IMR-90 (cell line): ENCODE data around the gene ARAP3. TPM values are rescaled to one million over a fixed set of nuclear protein-coding genes. Genes with fewer than 3 reads are reported as not detected.

Source experiments
- ATAC-seq: fragments of 200-7000 bp; cut with Tn5 transposase; 2 replicates; pipeline ENCODE4 v1.9.1; 2020; ENCODE audit warnings: low read depth, mild to moderate bottlenecking, moderate library complexity
- BruUV-seq: library from RNA; stranded (reverse); fragments of 400-500 nt; replicated peaks from 2 replicates; lab custom pipeline; 2021; lab: Mats Ljungman, UMichigan
- CTCF ChIA-PET: fragments of 300-600 bp; formaldehyde crosslinking; extraction: SDS; loops from one replicate; lab custom pipeline; 2021; ENCODE audit warnings: antibody characterized with exemption; lab: Yijun Ruan, JAX
- POLR2A ChIA-PET: fragments of 300-600 bp; sonication (Branson Sonifier 250); formaldehyde crosslinking; loops from one replicate; lab custom pipeline; 2022; ENCODE audit warnings: antibody characterized with exemption; ENCODE audit not compliant: unreplicated experiment; lab: Charles Lee
- DNase-seq: peaks from one replicate; pipeline ENCODE4 v3.0.0; 2013
- H2AFZ ChIP-seq: replicated peaks from 2 replicates; pipeline ENCODE3; 2013; ENCODE audit warnings: low read length, mild to moderate bottlenecking; ENCODE audit not compliant: poor library complexity
- H2AK5ac ChIP-seq: 2 replicates; pipeline ENCODE4 v1.6.1; 2013; ENCODE audit warnings: low read depth, low read length, inconsistent platforms
- H2AK9ac ChIP-seq: replicated peaks from 2 replicates; pipeline ENCODE3; 2013; ENCODE audit warnings: mild to moderate bottlenecking, low read depth, low read length, moderate library complexity; ENCODE audit not compliant: poor library complexity
- H2BK120ac ChIP-seq: 2 replicates; pipeline ENCODE4 v1.6.1; 2013; ENCODE audit warnings: low read depth, low read length, inconsistent platforms
- H2BK15ac ChIP-seq: 3 replicates; pipeline ENCODE4 v1.6.1; 2013; ENCODE audit warnings: low read depth, low read length, inconsistent platforms
- H2BK20ac ChIP-seq: 2 replicates; pipeline ENCODE4 v1.6.1; 2013; ENCODE audit warnings: low read depth, mild to moderate bottlenecking, inconsistent platforms, low read length, moderate library complexity
- H2BK5ac ChIP-seq: 2 replicates; pipeline ENCODE4 v1.6.1; 2013; ENCODE audit warnings: mild to moderate bottlenecking, low read depth, low read length, inconsistent platforms; ENCODE audit not compliant: poor library complexity, severe bottlenecking
- H3K14ac ChIP-seq: replicated peaks from 2 replicates; pipeline ENCODE4 v1.6.1; 2013; ENCODE audit warnings: low read depth, low read length, inconsistent platforms
- H3K18ac ChIP-seq: 2 replicates; pipeline ENCODE4 v1.6.1; 2013; ENCODE audit warnings: low read depth, low read length, control low read depth
- H3K23ac ChIP-seq: 2 replicates; pipeline ENCODE4 v1.6.1; 2013; ENCODE audit warnings: low read depth, low read length, inconsistent platforms
- H3K27ac ChIP-seq: 2 replicates; pipeline ENCODE4 v1.5.1; 2013; ENCODE audit warnings: mild to moderate bottlenecking, control low read depth, low read length; ENCODE audit not compliant: insufficient read depth
- H3K27me3 ChIP-seq: 2 replicates; pipeline ENCODE4 v1.6.1; 2013; ENCODE audit warnings: low read length; ENCODE audit not compliant: control insufficient read depth, insufficient read depth
- H3K36me3 ChIP-seq: 2 replicates; pipeline ENCODE4 v1.6.1; 2013; ENCODE audit warnings: low read length, mixed read lengths; ENCODE audit not compliant: control insufficient read depth, insufficient read depth
- H3K4ac ChIP-seq: 2 replicates; pipeline ENCODE4 v1.6.1; 2013; ENCODE audit warnings: low read depth, low read length, inconsistent platforms
- H3K4me1 ChIP-seq: 2 replicates; pipeline ENCODE4 v1.6.1; 2013; ENCODE audit warnings: low read length, mixed read lengths; ENCODE audit not compliant: control insufficient read depth, insufficient read depth
- H3K4me2 ChIP-seq: 2 replicates; pipeline ENCODE4 v1.6.1; 2013; ENCODE audit warnings: low read depth, mild to moderate bottlenecking, control low read depth, low read length, moderate library complexity
- H3K4me3 ChIP-seq: 2 replicates; pipeline ENCODE4 v1.5.1; 2013; ENCODE audit warnings: low read depth, mild to moderate bottlenecking, control low read depth, low read length, moderate library complexity; ENCODE audit not compliant: insufficient read depth
- H3K56ac ChIP-seq: 2 replicates; pipeline ENCODE4 v1.6.1; 2013; ENCODE audit warnings: low read length, inconsistent platforms; ENCODE audit not compliant: insufficient read depth; ENCODE audit errors: extremely low read depth
- H3K79me1 ChIP-seq, 2 experiments: 2 replicates each; pipeline ENCODE4 v1.6.1; 2013; ENCODE audit warnings: low read length in 2 of 2, inconsistent platforms in 1 of 2, low read depth in 1 of 2
- H3K9ac ChIP-seq: 2 replicates; pipeline ENCODE4 v1.6.1; 2013; ENCODE audit warnings: low read depth, low read length, control low read depth
- H3K9me1 ChIP-seq: 2 replicates; pipeline ENCODE4 v1.6.1; 2013; ENCODE audit warnings: low read length, inconsistent platforms; ENCODE audit not compliant: insufficient read depth
- H3K9me3 ChIP-seq: 2 replicates; pipeline ENCODE4 v1.6.1; 2013; ENCODE audit warnings: low read length; ENCODE audit not compliant: control insufficient read depth, insufficient read depth
- H4K20me1 ChIP-seq: 2 replicates; pipeline ENCODE4 v1.6.1; 2013; ENCODE audit warnings: low read length, inconsistent platforms; ENCODE audit not compliant: insufficient read depth
- H4K5ac ChIP-seq: 2 replicates; pipeline ENCODE4 v1.6.1; 2013; ENCODE audit warnings: mild to moderate bottlenecking, low read depth, low read length, control low read depth
- H4K8ac ChIP-seq, 2 experiments: 2 replicates each; pipeline ENCODE4 v1.6.1; 2013; ENCODE audit warnings: low read depth in 2 of 2, low read length in 2 of 2, control low read depth in 1 of 2, inconsistent platforms in 1 of 2
- H4K91ac ChIP-seq: 2 replicates; pipeline ENCODE4 v1.6.1; 2013; ENCODE audit warnings: low read depth, low read length, inconsistent platforms; ENCODE audit not compliant: insufficient read depth
- CEBPB ChIP-seq: IDR thresholded peaks from 2 replicates; pipeline ENCODE4 v1.6.1; 2012; ENCODE audit warnings: low read depth, low read length, improper control_type of control experiment
- CHD1 ChIP-seq: IDR thresholded peaks from 2 replicates; pipeline ENCODE4 v1.6.1; 2012; ENCODE audit warnings: low read depth, low read length, improper control_type of control experiment
- CTCF ChIP-seq: conservative IDR thresholded peaks from 2 replicates; pipeline ENCODE4 v1.5.1; 2012; ENCODE audit warnings: mild to moderate bottlenecking, low read depth, low read length, improper control_type of control experiment
- ELK1 ChIP-seq: fragments of 150-350 bp; IDR thresholded peaks from 2 replicates; pipeline ENCODE4 v1.6.1; 2016; ENCODE audit warnings: low read depth, mild to moderate bottlenecking, low read length, moderate library complexity, borderline replicate concordance
- FOS ChIP-seq: fragments of 150-350 bp; IDR thresholded peaks from 2 replicates; pipeline ENCODE4 v1.6.1; 2016; ENCODE audit warnings: low read depth, low read length
- MAFK ChIP-seq: IDR thresholded peaks from 2 replicates; pipeline ENCODE4 v1.6.1; 2012; ENCODE audit warnings: low read depth, low read length, improper control_type of control experiment
- MAZ ChIP-seq: IDR thresholded peaks from 2 replicates; pipeline ENCODE4 v1.6.1; 2012; ENCODE audit warnings: low read depth, mild to moderate bottlenecking, low read length, improper control_type of control experiment, moderate library complexity, borderline replicate concordance
- NFE2L2 ChIP-seq: fragments of 150-350 bp; IDR thresholded peaks from 2 replicates; pipeline ENCODE4 v1.6.1; 2016; ENCODE audit warnings: low read depth, mild to moderate bottlenecking, low read length
- POLR2A ChIP-seq: IDR thresholded peaks from 2 replicates; pipeline ENCODE4 v1.6.1; 2012; ENCODE audit warnings: mild to moderate bottlenecking, low read depth, low read length
- RAD21 ChIP-seq: IDR thresholded peaks from 2 replicates; pipeline ENCODE4 v1.6.1; 2012; ENCODE audit warnings: low read length, improper control_type of control experiment
- RCOR1 ChIP-seq: IDR thresholded peaks from 2 replicates; pipeline ENCODE4 v1.6.1; 2012; ENCODE audit warnings: mild to moderate bottlenecking, low read length, improper control_type of control experiment; ENCODE audit not compliant: insufficient replicate concordance
- RFX5 ChIP-seq: IDR thresholded peaks from 2 replicates; pipeline ENCODE4 v1.8.0; 2012; ENCODE audit warnings: low read depth, mild to moderate bottlenecking, low read length, moderate library complexity
- SMC3 ChIP-seq: fragments of 150-350 bp; IDR thresholded peaks from 2 replicates; pipeline ENCODE4 v1.6.1; 2016; ENCODE audit warnings: low read depth, mild to moderate bottlenecking, antibody characterized with exemption, low read length, moderate library complexity
- USF2 ChIP-seq: fragments of 150-350 bp; IDR thresholded peaks from 2 replicates; pipeline ENCODE4 v1.6.1; 2017; ENCODE audit warnings: mild to moderate bottlenecking, antibody characterized with exemption, low read length, low read depth
- WGBS, 2 experiments: methylation state at CpG; one replicate each; pipeline versions ENCODE4 v1.1.5 to v1.1.7; 2013; ENCODE audit warnings: missing lambda C conversion rate in 2 of 2; ENCODE audit not compliant: insufficient read length in 1 of 2; ENCODE audit errors: extremely low coverage in 2 of 2; 5-methylcytosine and 5-hydroxymethylcytosine counted together
- dilution Hi-C: fragments of 300-500 bp; cut with HindIII; formaldehyde crosslinking; loops from one replicate; pipeline ENCODE4 v1.14.3; 2018; ENCODE audit warnings: low sequenced_read_pairs; ENCODE audit not compliant: unreplicated experiment
- in situ Hi-C: fragments of 300-500 bp; cut with MboI; formaldehyde crosslinking; loops from 3 replicates; pipeline ENCODE4 v1.14.3; 2019; ENCODE audit warnings: low sequenced_read_pairs, inconsistent platforms, mixed read lengths
- intact Hi-C: fragments of 100-400 bp; cut with micrococcal nuclease; formaldehyde crosslinking; loops from 2 replicates; pipeline ENCODE4 v1.10.0; 2022
- polyA plus RNA-seq, 3 experiments: library from polyadenylated mRNA; depleted of rRNA; stranded (reverse); fragments of >200 nt; gene quantifications; 2 replicates each; pipeline ENCODE4 v1.2.3, GENCODE V29; 2012; ENCODE audit warnings: low replicate concordance in 1 of 3
- total RNA-seq: library from RNA; depleted of rRNA; stranded (reverse); fragments of >200 nt; gene quantifications from 2 replicates; pipeline ENCODE4 v1.2.3, GENCODE V29; 2012

Gene ARAP3
- total and polyA plus RNA-seq, 2 of the 4 experiments (the other 2 are of a cell fraction) = 2.2 to 6.9 TPM

- Histone ChIP-seq H3K36me3 (peaks cover 19% of the 10 kb centered on the region), H3K9ac (no peak overlapping the region), H3K9me3 (no peaks in the 10 kb centered on the region), H4K20me1 (peaks cover 17% of the 10 kb centered on the region), H4K5ac (no peak overlapping the region), H2BK120ac (no peak overlapping the region), H3K4me1 (peaks cover 12% of the 10 kb centered on the region), H2BK20ac (no peak overlapping the region), H3K27me3 (no peaks in the 10 kb centered on the region), H3K56ac (no peak overlapping the region), H3K4ac (no peak overlapping the region), H2BK15ac (no peak overlapping the region), H4K8ac (no peak overlapping the region), H2AK5ac (no peak overlapping the region), H3K4me3 (no peak overlapping the region), H3K27ac (no peak overlapping the region), H3K14ac (no peak overlapping the region), H3K79me1 (peaks cover 11 to 31% of the 10 kb centered on the region in 2 experiments; a peak in 3 of 4 replicates), H3K9me1 (peaks cover 23% of the 10 kb centered on the region), H2BK5ac (no peak overlapping the region), H2AFZ (no peak overlapping the region), H3K18ac (no peak overlapping the region), H3K4me2 (no peak overlapping the region), H4K91ac (no peak overlapping the region), H3K23ac (no peak overlapping the region), H2AK9ac (no peak overlapping the region)
- CTCF ChIA-PET = no interaction called here
- no TSS peak for BruUV-seq
- no peak for DNase-seq
- in situ Hi-C loops = no loop called here
- dilution Hi-C loops = no loop called here
- no CpG with 5 or more reads among the region's 3 CpGs for WGBS, 2 experiments
- ATAC-seq = no peak
- TF ChIP-seq MAZ (no peak), MAFK (no peak), NFE2L2 (no peak), ELK1 (no peak), USF2 (no peak), FOS (no peak), SMC3 (no peak), CHD1 (no peak), RFX5 (no peak), RAD21 (no peak), RCOR1 (no peak), CEBPB (no peak), POLR2A (no peak), CTCF (no peak)
- POLR2A ChIA-PET = no interaction called here
- intact Hi-C loops = no loop called here
Observed at GRCh38 chr5:141640051-141640415, 42.0 kb downstream of the ARAP3 start.
